HG02759 (cell line): ENCODE results near the gene CBARP.

Source experiments
- ATAC-seq: cut with Tn5 transposase; IDR thresholded peaks from one replicate; pipeline ENCODE4 v1.9.1; 2021; ENCODE audit warnings: mild to moderate bottlenecking, moderate library complexity; ENCODE audit not compliant: unreplicated experiment

The CBARP gene

GRCh38 chr19:1228161-1228957 lies 9.4 kb downstream of the CBARP start:
- no peak for ATAC-seq

DNA sequence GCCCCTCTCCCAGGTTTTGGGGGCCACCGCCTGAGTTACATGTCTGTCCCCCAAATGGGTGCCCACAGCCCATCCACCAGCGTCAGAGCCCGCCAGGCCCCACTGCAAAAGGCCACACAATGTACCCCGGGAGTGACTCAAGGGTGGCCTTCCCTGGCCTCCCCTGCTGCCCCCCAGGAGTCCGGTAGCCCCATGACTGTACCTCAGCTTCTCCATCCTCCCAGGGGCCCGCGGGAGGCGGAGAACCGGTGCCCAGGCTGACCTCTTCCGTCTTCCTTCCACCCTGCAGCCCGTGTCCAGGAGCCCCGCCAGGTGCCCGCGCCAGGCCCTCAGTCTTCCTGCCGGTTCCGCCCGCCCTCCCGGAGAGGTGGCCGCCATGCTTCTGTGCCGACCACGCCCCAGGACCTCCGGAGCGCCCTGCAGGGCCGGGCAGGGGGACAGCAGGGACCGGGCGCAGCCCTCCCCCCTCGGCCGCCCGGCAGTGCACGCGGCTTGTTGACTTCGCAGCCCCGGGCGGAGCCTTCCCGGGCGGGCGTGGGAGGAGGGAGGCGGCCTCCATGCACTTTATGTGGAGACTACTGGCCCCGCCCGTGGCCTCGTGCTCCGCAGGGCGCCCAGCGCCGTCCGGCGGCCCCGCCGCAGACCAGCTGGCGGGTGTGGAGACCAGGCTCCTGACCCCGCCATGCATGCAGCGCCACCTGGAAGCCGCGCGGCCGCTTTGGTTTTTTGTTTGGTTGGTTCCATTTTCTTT lies 10.3 kb downstream of the CBARP start:
- no peak for ATAC-seq

- ATAC-seq: no peak
Measured at GRCh38 chr19:1226522-1227303, 11.1 kb downstream of the CBARP start.

DNA sequence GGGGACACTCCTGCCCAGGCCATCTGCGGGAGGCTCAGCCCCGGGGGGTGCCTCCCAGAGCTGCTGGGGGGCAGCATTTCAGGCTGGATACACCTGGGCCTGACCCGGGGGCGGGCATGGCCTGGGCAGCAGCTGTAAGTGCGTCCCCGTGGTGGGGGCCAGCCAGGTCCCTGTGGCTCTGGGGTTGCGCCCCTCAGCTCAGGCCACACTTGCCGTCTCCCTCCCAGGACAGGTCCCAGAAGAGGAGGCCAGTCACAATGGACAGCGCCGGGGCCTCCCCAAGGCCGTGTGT lies 11.6 kb downstream of the CBARP start:
- no peak for ATAC-seq

GRCh38 chr19:1225440-1226226 lies 12.2 kb downstream of the CBARP start:
- no peak for ATAC-seq

- no peak for ATAC-seq
Measured at GRCh38 chr19:1224847-1225246, 13.0 kb downstream of the CBARP start.

GRCh38 chr19:1224047-1224825 lies 13.6 kb downstream of the CBARP start:
- ATAC-seq: no peak

GRCh38 chr19:1223018-1223855 lies 14.6 kb downstream of the CBARP start:
- no peak for ATAC-seq

- no peak for ATAC-seq
Measured at GRCh38 chr19:1222394-1222793, 15.4 kb downstream of the CBARP start.

DNA sequence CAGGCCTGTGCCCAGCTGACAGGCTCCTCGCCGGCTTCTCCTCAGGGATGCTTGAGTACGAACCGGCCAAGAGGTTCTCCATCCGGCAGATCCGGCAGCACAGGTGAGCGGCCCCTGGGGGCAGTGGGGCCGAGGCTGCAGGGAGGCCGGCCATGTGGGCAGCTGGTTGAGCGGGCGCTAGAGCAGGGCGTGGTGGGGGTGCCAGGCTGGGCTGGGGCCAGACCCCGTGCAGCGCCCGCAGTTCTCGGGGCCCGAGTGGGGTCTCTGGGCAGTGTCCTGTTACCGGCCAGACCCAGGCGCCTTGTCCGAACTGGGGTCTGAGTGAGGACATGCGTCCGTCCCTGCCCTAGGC lies 15.9 kb downstream of the CBARP start:
- no peak for ATAC-seq

GRCh38 chr19:1220976-1221903 lies 16.6 kb downstream of the CBARP start:
- ATAC-seq: no peak

GRCh38 chr19:1220477-1220930 lies 17.3 kb downstream of the CBARP start:
- no peak for ATAC-seq

GRCh38 chr19:1219786-1220476 lies 17.9 kb downstream of the CBARP start:
- ATAC-seq: no peak

DNA sequence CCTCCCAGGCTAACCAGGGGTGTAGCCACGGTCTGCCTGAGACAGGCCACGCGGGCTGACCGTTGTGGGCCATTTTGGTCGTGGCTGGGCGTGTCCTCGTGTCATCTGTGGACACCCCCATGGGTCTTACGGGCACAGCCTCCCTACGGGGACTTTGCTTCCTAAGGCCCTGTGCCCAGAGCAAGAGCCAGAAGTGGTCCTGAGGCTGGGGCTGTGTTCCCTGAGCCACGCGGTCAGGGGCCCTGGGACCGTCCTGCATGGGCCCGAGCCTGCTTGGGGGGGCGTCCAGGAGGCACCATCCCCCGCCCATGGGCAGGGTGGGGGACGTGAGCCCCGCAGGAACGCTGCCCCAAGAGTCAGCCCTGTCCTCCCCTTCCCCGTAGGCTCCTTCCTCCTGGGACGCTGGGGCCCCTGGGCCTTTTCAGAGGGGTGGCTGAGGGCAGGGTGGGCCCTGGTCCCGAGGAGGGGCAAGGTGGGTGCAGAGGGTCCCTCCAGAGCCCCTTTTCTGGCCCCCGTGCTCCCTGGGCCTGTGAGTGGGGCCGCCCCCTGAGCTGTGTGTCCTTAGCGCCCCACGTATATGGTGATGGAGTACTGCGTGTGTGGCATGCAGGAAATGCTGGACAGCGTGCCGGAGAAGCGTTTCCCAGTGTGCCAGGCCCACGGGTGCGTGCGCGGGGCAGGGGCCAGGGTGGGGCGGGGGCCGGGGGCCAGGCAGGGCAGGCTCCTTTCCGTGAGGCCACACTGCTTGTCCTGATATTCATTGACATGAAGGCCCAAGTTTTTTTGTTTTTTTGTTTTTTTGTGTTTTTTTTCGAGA lies 18.8 kb downstream of the CBARP start:
- ATAC-seq: no peak

DNA sequence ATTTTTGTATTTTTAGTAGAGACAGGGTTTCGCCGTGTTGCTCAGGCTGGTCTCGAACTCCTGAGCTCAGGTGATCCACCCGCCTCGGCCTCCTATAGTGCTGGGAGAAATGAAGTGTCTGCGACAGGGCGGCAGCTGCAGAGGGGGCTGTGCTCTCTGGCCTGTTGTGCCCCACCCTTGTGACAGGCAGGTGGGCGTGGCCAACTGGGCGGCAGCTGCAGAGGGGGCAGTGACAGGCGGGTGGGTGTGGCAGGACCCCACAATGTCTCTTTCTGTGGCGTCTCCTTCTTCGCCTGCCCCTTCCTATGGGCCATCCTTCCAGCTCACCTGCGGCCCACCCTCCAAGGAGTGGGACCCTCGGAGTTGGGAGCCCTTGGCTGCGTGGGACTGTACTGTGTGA lies 20.4 kb downstream of the CBARP start:
- ATAC-seq: no peak

DNA sequence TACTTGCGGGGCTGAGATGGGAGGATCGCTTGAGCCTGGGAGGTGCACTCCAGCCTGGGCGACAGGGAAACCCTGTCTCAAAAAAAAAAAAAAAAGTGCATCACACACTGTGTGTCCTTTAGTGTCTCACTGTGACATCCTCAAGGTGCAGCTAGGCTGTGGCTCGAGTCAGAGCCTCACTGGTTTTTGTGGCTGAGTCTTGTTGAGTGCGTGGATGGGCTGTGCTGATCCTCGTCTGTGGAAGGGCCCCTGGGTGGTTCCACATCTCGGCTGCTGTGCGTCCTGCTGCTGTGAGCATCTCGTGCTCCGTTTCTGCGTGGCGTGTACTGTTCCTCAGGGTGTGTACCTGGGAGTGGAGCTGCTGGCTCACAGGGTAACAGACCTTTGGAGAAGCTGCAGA lies 21.0 kb downstream of the CBARP start:
- ATAC-seq: no peak
